ENCODE data around the gene ADAMTS14.
A peak's percentile ranks its signal among the peaks of the same experiment; 100 is the strongest.

The ADAMTS14 gene

DNA sequence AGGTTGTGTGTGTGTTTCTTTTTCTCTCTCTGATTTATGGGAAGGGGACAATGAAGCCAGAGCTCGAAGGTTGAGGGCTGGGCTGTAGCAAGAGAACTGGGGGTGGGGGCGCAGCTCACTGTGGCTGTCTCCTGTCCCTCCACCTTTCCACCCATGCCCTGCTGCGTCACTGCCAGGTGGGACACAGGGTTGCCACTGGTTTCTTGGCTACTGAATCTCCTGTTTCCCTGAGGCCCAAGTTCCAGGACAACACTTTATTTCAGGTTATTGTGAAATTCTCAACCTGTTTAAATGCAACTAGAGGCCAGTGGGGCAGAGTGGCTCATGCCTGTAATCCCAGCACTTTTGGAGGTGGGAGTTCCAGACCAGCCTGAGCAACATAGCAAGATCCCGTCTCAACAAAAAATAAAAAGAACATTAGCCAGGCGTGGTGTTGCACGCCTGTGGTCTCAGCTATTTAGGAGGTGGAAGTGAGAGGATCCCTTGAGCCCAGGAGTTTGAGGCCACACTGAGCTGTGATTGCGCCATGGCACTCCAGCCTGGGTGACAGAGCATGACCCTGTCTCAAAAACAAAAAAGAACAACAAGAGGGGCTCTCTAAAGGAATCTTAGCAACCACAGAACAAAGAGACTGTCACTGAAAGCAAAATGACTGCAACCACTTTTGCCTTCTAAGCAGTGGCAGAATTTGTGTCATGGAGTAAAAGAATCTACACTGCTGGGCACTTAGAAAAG, 90.3 kb downstream of the ADAMTS14 start:
- TF ChIP-seq CEBPB (IDR thresholded peaks at IDR 0.05) (peak; percentile 48; the same call in 1 of the 2 replicates), RAD21 (IDR thresholded peaks at IDR 0.05; ENCODE audit: low read depth) (no peak)

GRCh38 chr10:70763567-70763966, 91.3 kb downstream of the ADAMTS14 start:
- no peak for TF ChIP-seq CEBPB (IDR thresholded peaks at IDR 0.05)
- no peak for TF ChIP-seq CREB1 (IDR thresholded peaks at IDR 0.05; ENCODE audit: low read depth)
- TF ChIP-seq EP300 (IDR thresholded peaks at IDR 0.05; ENCODE audit: borderline replicate concordance), result no peak
- no peak for TF ChIP-seq ZBTB7A (IDR thresholded peaks at IDR 0.05; ENCODE audit: low read depth)
- TF ChIP-seq RAD21 (IDR thresholded peaks at IDR 0.05; ENCODE audit: low read depth), result no peak
- no peak for TF ChIP-seq TAF1 (IDR thresholded peaks at IDR 0.05; ENCODE audit: low read depth)

DNA sequence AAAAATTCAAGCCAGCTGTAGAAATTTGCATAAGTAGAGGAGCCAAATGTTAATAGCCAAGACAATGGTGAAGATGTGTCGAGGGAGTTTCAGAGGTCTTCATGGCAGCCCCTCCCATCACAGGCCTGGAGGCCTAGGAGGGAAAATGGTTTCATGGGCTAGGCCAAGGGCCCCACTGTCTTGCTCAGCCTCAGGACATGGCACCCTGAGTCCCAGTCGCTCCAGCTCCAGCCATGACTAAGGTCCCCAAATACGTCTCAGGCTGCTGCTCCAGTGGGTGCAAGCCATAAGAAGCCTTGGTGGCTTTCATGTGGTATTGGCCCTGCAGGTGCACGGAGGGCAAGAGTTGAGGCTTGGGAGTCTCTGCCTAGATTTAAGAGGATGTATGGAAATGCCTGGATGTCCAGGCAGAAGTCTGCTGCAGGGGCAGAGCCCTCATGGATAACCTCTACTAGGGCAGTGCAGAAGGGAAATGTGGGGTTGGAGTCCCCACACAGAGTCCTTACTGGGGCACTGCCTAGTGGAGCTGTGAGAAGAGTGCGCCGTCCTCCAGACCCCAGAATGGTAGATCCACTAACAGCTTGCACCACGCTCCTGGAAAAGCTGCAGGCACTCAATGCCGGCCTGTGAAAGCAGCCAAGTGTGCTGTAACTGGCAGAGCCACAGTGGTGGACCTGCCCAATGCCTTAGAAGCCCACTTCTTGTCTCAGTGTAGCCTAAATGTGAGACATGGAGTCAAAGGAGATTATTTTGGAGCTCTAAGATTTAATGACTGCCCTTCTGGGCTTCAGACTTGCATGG, 93.7 kb downstream of the ADAMTS14 start:
- TF ChIP-seq MAX (IDR thresholded peaks at IDR 0.05) (no peak), RAD21 (IDR thresholded peaks at IDR 0.05; ENCODE audit: low read depth) (no peak), FOXM1 (IDR thresholded peaks at IDR 0.05; ENCODE audit: borderline replicate concordance, low read depth) (no peak), CREB1 (IDR thresholded peaks at IDR 0.05; ENCODE audit: low read depth) (no peak), EGR1 (IDR thresholded peaks at IDR 0.05) (no peak), CEBPB (IDR thresholded peaks at IDR 0.05) (no peak), TCF12 (IDR thresholded peaks at IDR 0.05; ENCODE audit: low read depth) (no peak), USF1 (IDR thresholded peaks at IDR 0.05) (no peak), ZBTB7A (IDR thresholded peaks at IDR 0.05; ENCODE audit: low read depth) (no peak), YY1 (IDR thresholded peaks at IDR 0.05; ENCODE audit: low read depth) (no peak), NFIC (IDR thresholded peaks at IDR 0.05) (no peak), EP300 (IDR thresholded peaks at IDR 0.05; ENCODE audit: borderline replicate concordance) (no peak), TEAD4 (IDR thresholded peaks at IDR 0.05) (no peak), TAF1 (IDR thresholded peaks at IDR 0.05; ENCODE audit: low read depth) (no peak)
- TF ChIP-seq, protein P1, sequence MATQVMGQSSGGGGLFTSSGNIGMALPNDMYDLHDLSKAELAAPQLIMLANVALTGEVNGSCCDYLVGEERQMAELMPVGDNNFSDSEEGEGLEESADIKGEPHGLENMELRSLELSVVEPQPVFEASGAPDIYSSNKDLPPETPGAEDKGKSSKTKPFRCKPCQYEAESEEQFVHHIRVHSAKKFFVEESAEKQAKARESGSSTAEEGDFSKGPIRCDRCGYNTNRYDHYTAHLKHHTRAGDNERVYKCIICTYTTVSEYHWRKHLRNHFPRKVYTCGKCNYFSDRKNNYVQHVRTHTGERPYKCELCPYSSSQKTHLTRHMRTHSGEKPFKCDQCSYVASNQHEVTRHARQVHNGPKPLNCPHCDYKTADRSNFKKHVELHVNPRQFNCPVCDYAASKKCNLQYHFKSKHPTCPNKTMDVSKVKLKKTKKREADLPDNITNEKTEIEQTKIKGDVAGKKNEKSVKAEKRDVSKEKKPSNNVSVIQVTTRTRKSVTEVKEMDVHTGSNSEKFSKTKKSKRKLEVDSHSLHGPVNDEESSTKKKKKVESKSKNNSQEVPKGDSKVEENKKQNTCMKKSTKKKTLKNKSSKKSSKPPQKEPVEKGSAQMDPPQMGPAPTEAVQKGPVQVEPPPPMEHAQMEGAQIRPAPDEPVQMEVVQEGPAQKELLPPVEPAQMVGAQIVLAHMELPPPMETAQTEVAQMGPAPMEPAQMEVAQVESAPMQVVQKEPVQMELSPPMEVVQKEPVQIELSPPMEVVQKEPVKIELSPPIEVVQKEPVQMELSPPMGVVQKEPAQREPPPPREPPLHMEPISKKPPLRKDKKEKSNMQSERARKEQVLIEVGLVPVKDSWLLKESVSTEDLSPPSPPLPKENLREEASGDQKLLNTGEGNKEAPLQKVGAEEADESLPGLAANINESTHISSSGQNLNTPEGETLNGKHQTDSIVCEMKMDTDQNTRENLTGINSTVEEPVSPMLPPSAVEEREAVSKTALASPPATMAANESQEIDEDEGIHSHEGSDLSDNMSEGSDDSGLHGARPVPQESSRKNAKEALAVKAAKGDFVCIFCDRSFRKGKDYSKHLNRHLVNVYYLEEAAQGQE (IDR thresholded peaks at IDR 0.05; ENCODE audit: low read depth), result no peak

- TF ChIP-seq CEBPB (IDR thresholded peaks at IDR 0.05) (no peak), FOXM1 (IDR thresholded peaks at IDR 0.05; ENCODE audit: borderline replicate concordance, low read depth) (no peak), NFIC (IDR thresholded peaks at IDR 0.05) (no peak), CREB1 (IDR thresholded peaks at IDR 0.05; ENCODE audit: low read depth) (no peak), ZBTB7A (IDR thresholded peaks at IDR 0.05; ENCODE audit: low read depth) (no peak), YY1 (IDR thresholded peaks at IDR 0.05; ENCODE audit: low read depth) (no peak), EGR1 (IDR thresholded peaks at IDR 0.05) (no peak), RAD21 (IDR thresholded peaks at IDR 0.05; ENCODE audit: low read depth) (no peak), MAX (IDR thresholded peaks at IDR 0.05) (no peak), TEAD4 (IDR thresholded peaks at IDR 0.05) (no peak), EP300 (IDR thresholded peaks at IDR 0.05; ENCODE audit: borderline replicate concordance) (no peak), USF1 (IDR thresholded peaks at IDR 0.05) (no peak), TAF1 (IDR thresholded peaks at IDR 0.05; ENCODE audit: low read depth) (no peak), TCF12 (IDR thresholded peaks at IDR 0.05; ENCODE audit: low read depth) (no peak)
- TF ChIP-seq, protein P1 (IDR thresholded peaks at IDR 0.05; ENCODE audit: low read depth), result no peak
These were observed 96.8 kb downstream of the ADAMTS14 start for GRCh38 chr10:70769121-70769520.

- TF ChIP-seq, protein P1 (IDR thresholded peaks at IDR 0.05; ENCODE audit: low read depth), result no peak
- TF ChIP-seq EGR1 (IDR thresholded peaks at IDR 0.05) (no peak), CREB1 (IDR thresholded peaks at IDR 0.05; ENCODE audit: low read depth) (no peak), EP300 (IDR thresholded peaks at IDR 0.05; ENCODE audit: borderline replicate concordance) (no peak), CEBPB (IDR thresholded peaks at IDR 0.05) (no peak)
These were observed 97.7 kb downstream of the ADAMTS14 start for GRCh38 chr10:70770001-70770400.

Measured in Ishikawa (cell line).